Measurements from ENCODE around the gene KCNH3.

KCNH3 gene

GRCh38 chr12:49563951-49564685, 25.3 kb downstream of the KCNH3 start:
- no peak for DNase-seq

- DNase-seq, result no peak
Measured at GRCh38 chr12:49564686-49565405, 26.0 kb downstream of the KCNH3 start.

- no peak for DNase-seq
Measured at GRCh38 chr12:49565406-49566265, 26.8 kb downstream of the KCNH3 start.

- no peak for DNase-seq
Measured at GRCh38 chr12:49566361-49566760, 27.5 kb downstream of the KCNH3 start.

GRCh38 chr12:49567302-49567610, 28.4 kb downstream of the KCNH3 start:
- DNase-seq, result no peak

- DNase-seq, result peak; percentile 90 to 92
Measured at GRCh38 chr12:49567611-49568441, 29.0 kb downstream of the KCNH3 start, which contains the start of gene MCRS1. Gene MCRS1 (minus strand): TSS chr12:49568142. CDS start chr12:49566731, 1,411 bp downstream.

- no peak for DNase-seq
Measured at GRCh38 chr12:49568442-49569162, 29.8 kb downstream of the KCNH3 start.

GRCh38 chr12:49577589-49578315, 38.9 kb downstream of the KCNH3 start:
- no peak for DNase-seq

- no peak for DNase-seq
Measured at GRCh38 chr12:49578471-49579112, 39.8 kb downstream of the KCNH3 start.

- peak; percentile 5 to 6 for DNase-seq
Measured at GRCh38 chr12:49580572-49581535, 42.0 kb downstream of the KCNH3 start.

GRCh38 chr12:49582201-49582600, 43.4 kb downstream of the KCNH3 start:
- no peak for DNase-seq

- DNase-seq, result no peak
Measured at GRCh38 chr12:49582850-49583249, 44.0 kb downstream of the KCNH3 start.

GRCh38 chr12:49583366-49584094, 44.7 kb downstream of the KCNH3 start:
- DNase-seq, result no peak

- no peak for DNase-seq
Measured at GRCh38 chr12:49584591-49584990, 45.8 kb downstream of the KCNH3 start.

- no peak for DNase-seq
Measured at GRCh38 chr12:49585477-49586459, 46.9 kb downstream of the KCNH3 start.

- no peak for DNase-seq
Measured at GRCh38 chr12:49587174-49587908, 48.5 kb downstream of the KCNH3 start.

GRCh38 chr12:49588281-49588680, 49.5 kb downstream of the KCNH3 start:
- no peak for DNase-seq

Data from bone marrow (tissue), 2 donors.